ENCODE data around the gene C6orf118.

Gene C6orf118

DNA sequence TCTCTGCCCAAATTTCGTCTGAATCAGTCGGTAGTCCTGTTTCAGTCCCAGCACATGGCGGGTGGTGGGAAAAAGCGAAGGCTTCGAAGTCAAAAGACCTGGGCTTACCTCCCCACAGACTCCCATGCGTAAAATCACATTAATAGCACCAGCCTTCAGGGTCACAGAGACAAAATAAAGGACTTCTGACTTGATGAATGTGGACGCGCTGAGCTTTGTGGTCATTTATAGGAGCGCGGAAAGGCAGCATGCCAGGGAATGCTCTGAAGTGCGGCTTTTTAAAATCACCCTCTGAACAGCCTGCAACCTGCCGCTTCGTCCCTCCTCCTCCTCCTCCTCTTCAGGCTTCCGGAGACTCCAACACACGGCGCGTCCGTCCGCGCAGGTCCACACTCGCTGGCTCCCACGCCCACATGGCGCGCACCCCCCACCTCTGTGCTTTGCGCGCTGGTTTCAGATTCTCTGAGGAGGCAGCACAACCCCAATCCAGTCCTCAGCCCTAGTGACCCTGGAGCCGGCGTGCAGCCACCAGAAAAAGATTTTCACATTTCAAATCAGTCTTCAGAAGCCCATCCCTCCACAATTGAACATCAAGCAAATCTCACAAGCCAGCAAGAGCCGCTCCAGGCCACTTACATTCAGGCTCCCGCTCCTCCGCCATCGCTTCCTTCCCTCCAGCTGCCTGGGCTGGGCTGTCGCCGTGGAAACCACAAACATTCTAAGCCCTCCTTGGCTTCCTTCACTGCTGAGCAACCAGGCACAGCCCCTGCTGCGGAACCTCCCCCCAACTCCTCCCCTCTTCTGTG, at the start of gene C6orf118:
C6orf118 (minus strand) TSS at position 680 of the 806 bp plus-strand sequence; CDS start at position 661, 19 bp downstream.
- peak within 1 kb of the TSS; percentile 41 for H3K4me3 Mint-ChIP-seq
- no peaks in the 10 kb centered on the region for H3K27me3 Mint-ChIP-seq
- DNase-seq (ENCODE audit: low spot score in 2 of 2): no peak
- H3K27ac Mint-ChIP-seq (ENCODE audit: low read depth): no peak within 1 kb of the TSS
- H3K9me3 Mint-ChIP-seq: peaks cover 2% of the 10 kb centered on the region
- no peak for ATAC-seq (replicated peaks; ENCODE audit: extremely low read depth, poor library complexity, severe bottlenecking)
- H3K36me3 Mint-ChIP-seq (ENCODE audit: insufficient read depth): no peaks in the 10 kb centered on the region
- H3K4me1 Mint-ChIP-seq: peaks cover 4% of the 10 kb centered on the region

DNA sequence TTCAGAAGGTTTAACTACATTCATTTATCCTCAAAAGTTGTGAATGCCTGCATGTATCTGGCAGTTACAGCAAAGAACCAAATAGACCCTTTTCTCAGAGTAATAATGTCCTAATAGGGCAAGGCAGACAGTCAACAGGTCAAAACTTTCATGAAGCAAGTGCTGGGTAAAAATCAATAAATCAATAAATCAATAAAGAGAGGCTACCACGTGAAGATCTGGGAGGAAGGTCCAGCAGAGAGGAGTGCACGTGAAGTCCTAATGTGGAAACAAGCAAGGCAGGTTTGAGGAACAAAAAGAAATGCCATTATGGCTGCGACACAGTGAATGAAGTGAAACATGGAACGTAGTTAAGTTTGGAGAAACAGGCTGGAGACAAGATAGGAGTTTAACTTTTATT, 36.3 kb upstream of the C6orf118 start:
- DNase-seq (ENCODE audit: low spot score in 2 of 2) (no peak), ATAC-seq (replicated peaks; ENCODE audit: extremely low read depth, poor library complexity, severe bottlenecking) (no peak)
- no peak overlapping the region for H3K27ac Mint-ChIP-seq (ENCODE audit: low read depth)
- no peaks in the 10 kb centered on the region for H3K36me3 Mint-ChIP-seq (ENCODE audit: insufficient read depth)
- H3K4me3 Mint-ChIP-seq: no peak overlapping the region
- no peaks in the 10 kb centered on the region for H3K27me3 Mint-ChIP-seq
- H3K4me1 Mint-ChIP-seq: no peaks in the 10 kb centered on the region
- H3K9me3 Mint-ChIP-seq: peaks cover 23% of the 10 kb centered on the region

DNA sequence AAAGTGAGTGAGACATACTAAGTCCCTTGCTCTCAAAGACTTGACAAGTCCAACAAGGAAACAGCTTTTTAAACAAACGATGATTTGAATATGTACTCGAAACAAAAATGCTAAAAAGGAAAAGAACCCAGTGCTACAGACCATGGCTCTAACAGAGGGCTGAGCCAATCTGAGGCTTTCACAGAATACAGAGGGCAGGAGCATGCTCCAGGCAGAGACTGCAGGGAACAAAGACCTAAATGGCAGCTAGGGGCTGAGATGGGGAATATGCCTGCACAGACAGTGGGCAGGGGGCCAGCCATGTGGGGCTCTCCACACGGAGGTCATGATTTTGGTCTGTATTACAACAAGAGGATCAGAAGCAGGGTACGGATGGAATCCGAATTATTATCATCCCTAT, 31.1 kb upstream of the C6orf118 start:
- no peak overlapping the region for H3K4me3 Mint-ChIP-seq
- DNase-seq (ENCODE audit: low spot score in 2 of 2) (no peak), ATAC-seq (replicated peaks; ENCODE audit: extremely low read depth, poor library complexity, severe bottlenecking) (no peak)
- peaks cover 4% of the 10 kb centered on the region for H3K9me3 Mint-ChIP-seq
- no peak overlapping the region for H3K27ac Mint-ChIP-seq (ENCODE audit: low read depth)
- H3K4me1 Mint-ChIP-seq: no peaks in the 10 kb centered on the region
- H3K36me3 Mint-ChIP-seq (ENCODE audit: insufficient read depth): no peaks in the 10 kb centered on the region
- H3K27me3 Mint-ChIP-seq: no peaks in the 10 kb centered on the region

DNA sequence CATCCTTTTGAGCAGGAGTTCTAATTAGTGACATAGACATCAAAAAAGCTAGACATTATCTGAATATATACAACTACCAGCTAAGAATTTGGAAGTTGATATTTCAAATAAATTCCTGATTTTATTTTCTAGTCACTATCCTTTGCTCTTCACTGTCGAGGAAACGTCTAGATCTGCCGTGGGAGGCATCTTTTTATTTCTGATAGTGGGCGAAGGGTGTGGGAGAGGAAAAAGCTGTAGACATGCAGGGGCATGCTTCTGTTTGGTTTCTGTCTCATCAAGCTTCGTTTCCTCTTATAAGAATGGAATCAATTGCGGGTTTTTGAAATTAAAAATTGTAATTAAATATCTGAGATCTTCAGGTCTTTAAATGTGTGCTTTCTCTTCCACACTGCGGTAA, 16.2 kb upstream of the C6orf118 start:
- Mint-ChIP-seq H3K9me3 (peaks cover 19% of the 10 kb centered on the region), H3K27ac (ENCODE audit: low read depth) (no peak overlapping the region), H3K4me3 (no peak overlapping the region), H3K27me3 (no peaks in the 10 kb centered on the region), H3K4me1 (no peaks in the 10 kb centered on the region), H3K36me3 (ENCODE audit: insufficient read depth) (peaks cover 2% of the 10 kb centered on the region)
- DNase-seq (ENCODE audit: low spot score in 2 of 2) (no peak), ATAC-seq (replicated peaks; ENCODE audit: extremely low read depth, poor library complexity, severe bottlenecking) (no peak)

DNA sequence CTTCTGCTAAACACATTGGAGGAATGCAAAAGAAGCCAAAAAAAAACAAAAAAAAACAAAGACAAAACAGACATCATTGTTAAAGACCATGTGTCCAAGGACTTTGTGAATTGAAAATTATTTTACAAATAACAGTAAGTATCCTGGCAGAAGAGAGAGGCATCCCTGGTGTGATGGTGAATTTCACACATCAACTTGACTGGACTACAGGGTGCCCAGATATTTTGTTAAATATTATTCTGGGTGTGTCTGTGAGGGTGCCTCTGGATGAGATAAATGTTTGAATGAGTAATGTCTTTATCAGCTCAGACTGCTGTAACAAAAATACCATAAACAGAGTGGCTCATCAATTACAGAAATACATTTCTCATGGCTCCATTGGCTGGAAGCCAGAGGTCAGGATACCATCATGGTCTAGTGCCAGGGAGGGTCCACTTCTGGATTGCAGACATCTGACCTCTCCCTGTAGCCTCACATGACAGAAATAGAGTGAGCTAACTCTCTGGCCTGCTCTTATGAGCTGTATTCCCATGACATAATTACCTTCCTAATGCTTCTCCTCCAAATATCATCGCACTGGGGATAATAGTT, 12.2 kb upstream of the C6orf118 start:
- Mint-ChIP-seq H3K27ac (ENCODE audit: low read depth) (no peak overlapping the region), H3K4me1 (no peaks in the 10 kb centered on the region), H3K9me3 (peaks cover 25% of the 10 kb centered on the region), H3K36me3 (ENCODE audit: insufficient read depth) (peaks cover 2% of the 10 kb centered on the region), H3K4me3 (no peak overlapping the region), H3K27me3 (no peaks in the 10 kb centered on the region)
- ATAC-seq (replicated peaks; ENCODE audit: extremely low read depth, poor library complexity, severe bottlenecking) (no peak), DNase-seq (ENCODE audit: low spot score in 2 of 2) (no peak)

DNA sequence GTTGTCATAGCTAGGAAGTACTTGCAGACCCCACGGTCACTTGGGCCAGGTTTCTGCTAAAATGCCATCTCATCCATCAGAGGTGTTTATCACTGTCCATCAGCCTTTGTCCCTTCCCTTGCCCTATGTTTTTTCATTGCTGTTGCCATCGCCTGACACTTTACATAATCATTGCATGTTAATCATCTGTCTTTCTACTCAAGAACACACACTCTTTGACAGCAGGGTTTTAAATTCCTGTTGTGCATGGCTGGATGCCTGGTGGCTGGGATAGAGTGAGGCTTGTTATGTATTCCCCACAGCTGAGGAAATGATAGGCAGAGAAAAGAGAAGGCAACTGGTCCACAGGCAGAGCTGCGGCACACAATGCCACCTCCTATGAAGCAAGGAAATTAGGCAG, 11.7 kb upstream of the C6orf118 start:
- no peak overlapping the region for H3K27ac Mint-ChIP-seq (ENCODE audit: low read depth)
- H3K27me3 Mint-ChIP-seq: no peaks in the 10 kb centered on the region
- no peak for DNase-seq (ENCODE audit: low spot score in 2 of 2)
- no peaks in the 10 kb centered on the region for H3K4me1 Mint-ChIP-seq
- no peak overlapping the region for H3K4me3 Mint-ChIP-seq
- H3K9me3 Mint-ChIP-seq: peaks cover 25% of the 10 kb centered on the region
- H3K36me3 Mint-ChIP-seq (ENCODE audit: insufficient read depth): peaks cover 2% of the 10 kb centered on the region
- no peak for ATAC-seq (replicated peaks; ENCODE audit: extremely low read depth, poor library complexity, severe bottlenecking)

DNA sequence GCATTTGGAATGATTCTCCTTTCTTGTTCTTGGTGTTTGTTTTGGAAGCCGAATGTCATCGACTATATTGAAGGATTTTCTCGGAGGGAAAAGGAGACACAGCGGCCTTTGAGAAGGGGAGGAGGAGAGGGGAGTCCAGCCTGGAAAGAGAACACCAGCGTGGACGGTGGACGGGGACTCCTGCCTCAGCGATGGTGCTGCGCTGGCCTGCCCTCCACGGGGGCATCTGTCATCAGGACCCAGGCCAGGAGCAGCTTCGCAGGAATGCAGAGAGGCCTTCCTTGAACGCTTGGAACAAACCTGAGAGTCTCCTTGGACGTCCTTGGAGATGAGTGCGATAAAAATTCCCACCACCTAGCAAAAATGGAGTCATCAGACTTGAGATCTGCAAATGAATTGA, 8.3 kb upstream of the C6orf118 start:
- no peak for ATAC-seq (replicated peaks; ENCODE audit: extremely low read depth, poor library complexity, severe bottlenecking)
- H3K4me3 Mint-ChIP-seq: no peak overlapping the region
- no peak for DNase-seq (ENCODE audit: low spot score in 2 of 2)

DNA sequence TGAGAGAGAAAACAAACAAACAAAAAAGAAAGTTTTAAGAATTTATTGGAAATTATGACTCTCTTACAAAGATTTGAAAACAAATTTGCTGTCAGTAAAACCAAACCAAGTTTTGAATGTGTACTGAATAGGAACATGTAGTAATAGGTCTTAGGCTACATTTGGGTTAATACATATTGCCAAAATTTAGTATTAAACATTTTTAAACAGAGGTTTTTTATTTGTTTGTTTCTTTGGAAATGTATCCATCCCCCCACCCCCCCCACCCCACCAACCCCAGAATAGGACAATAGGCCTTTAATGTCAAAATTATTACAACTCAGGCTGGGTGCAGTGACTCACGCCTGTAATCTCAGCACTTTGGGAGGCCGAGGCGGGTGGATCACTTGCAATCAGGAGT, 2.5 kb downstream of the C6orf118 start:
- H3K27ac Mint-ChIP-seq (ENCODE audit: low read depth): no peak overlapping the region
- H3K27me3 Mint-ChIP-seq: no peaks in the 10 kb centered on the region
- H3K4me3 Mint-ChIP-seq: no peak overlapping the region
- H3K4me1 Mint-ChIP-seq: peaks cover 4% of the 10 kb centered on the region
- ATAC-seq (replicated peaks; ENCODE audit: extremely low read depth, poor library complexity, severe bottlenecking) (no peak), DNase-seq (ENCODE audit: low spot score in 2 of 2) (no peak)
- H3K36me3 Mint-ChIP-seq (ENCODE audit: insufficient read depth): no peaks in the 10 kb centered on the region
- no peaks in the 10 kb centered on the region for H3K9me3 Mint-ChIP-seq

More for the DNA sequence above, 8.3 kb upstream of the C6orf118 start:
- peaks cover 21% of the 10 kb centered on the region for H3K9me3 Mint-ChIP-seq
- no peak overlapping the region for H3K27ac Mint-ChIP-seq (ENCODE audit: low read depth)
- H3K4me1 Mint-ChIP-seq: no peaks in the 10 kb centered on the region
- H3K27me3 Mint-ChIP-seq: no peaks in the 10 kb centered on the region
- H3K36me3 Mint-ChIP-seq (ENCODE audit: insufficient read depth): no peaks in the 10 kb centered on the region

DNA sequence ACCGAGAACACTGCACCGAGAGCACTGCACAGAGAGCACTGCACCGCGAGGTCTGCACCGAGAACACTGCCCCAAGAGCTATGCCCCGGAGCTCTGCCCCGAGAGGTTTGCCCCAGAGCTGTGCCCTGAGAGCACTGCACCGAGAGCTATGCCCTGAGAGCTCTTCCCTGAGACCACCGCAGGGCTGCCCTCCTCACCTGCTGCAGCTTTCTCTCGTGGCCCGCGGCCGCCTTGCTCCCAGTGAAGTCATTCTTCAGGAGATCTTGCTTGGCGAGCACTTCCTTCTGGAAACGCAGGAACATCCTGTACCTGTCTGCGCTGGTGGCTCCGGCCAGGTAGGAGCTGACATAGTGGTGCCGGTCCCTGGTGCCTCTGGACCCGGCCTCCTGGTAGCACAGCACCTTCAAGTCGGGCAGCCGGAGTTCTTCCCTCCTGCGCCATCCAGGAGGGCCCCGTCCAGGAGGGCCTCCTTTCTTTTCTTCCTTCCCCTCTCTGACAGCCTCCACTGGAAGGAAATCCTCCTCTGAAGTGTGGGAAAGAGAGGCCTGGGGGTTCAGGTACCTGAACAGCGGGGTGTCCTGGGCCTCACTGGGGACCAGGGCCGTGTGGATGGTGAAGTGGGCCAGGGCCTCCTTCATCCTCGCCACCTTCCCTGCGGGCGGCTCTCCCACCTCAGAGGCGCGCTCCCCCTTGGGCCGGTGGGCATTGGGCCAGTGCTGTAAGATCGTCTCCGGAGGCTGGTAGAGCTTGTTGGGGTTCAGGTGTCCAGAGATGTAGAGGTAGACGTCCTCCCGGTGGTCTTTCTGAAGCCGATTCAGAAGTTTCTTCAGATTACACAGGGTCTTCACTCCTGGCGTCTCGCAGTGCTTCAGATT, 7.8 kb downstream of the C6orf118 start:
- Mint-ChIP-seq H3K4me1 (no peaks in the 10 kb centered on the region), H3K4me3 (no peak overlapping the region), H3K9me3 (peaks cover 1% of the 10 kb centered on the region), H3K36me3 (ENCODE audit: insufficient read depth) (no peaks in the 10 kb centered on the region), H3K27ac (ENCODE audit: low read depth) (no peak overlapping the region), H3K27me3 (no peaks in the 10 kb centered on the region)
- no peak for DNase-seq (ENCODE audit: low spot score in 2 of 2)
- ATAC-seq (replicated peaks; ENCODE audit: extremely low read depth, poor library complexity, severe bottlenecking): no peak

DNA sequence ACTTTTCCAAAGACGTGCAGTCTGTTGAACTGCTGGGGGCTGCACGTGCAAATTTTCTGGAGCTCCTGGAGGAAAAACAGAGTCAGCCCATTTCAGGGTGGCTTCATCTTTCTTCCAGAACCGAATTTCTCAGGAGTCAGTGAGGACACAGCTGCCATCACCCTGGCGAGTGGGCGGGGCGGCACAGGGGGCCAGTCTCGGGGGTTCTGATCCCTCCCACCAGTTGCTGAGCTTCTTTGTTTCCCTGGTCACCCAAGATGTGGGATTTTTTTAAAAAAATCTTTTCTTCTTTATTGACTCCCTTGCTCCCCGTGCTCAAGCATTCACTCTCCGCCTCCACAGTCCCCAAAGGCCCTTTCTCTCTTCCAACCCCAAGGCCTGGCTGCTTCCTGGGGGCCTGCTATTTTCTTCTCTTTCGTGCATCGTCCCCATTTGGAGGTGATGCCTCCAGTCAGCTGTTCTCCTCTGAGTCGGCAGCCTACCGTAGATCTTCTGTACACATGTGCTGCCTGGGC, 8.9 kb downstream of the C6orf118 start:
- Mint-ChIP-seq H3K36me3 (ENCODE audit: insufficient read depth) (no peaks in the 10 kb centered on the region), H3K27me3 (no peaks in the 10 kb centered on the region), H3K4me3 (no peak overlapping the region), H3K9me3 (peaks cover 12% of the 10 kb centered on the region), H3K27ac (ENCODE audit: low read depth) (no peak overlapping the region), H3K4me1 (no peaks in the 10 kb centered on the region)
- no peak for DNase-seq (ENCODE audit: low spot score in 2 of 2)
- no peak for ATAC-seq (replicated peaks; ENCODE audit: extremely low read depth, poor library complexity, severe bottlenecking)

DNA sequence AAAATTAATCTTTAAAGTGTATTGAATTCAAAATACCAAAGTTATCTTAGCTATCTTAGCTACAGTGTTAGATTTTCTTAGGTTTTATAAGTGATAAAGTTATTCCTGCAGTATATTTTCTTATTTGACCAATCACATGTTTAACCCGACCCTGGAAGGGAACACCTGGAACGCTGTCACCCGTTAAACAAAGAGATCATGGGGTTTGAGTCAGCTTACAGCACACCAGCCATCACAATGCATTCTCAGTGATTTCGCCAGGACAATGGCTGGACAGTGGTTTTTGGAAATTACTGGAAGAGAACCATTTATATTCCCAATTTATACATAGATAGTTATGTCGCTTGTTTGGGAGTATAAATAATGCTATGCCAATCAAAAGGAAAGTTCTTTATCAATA, 10.5 kb downstream of the C6orf118 start:
- Mint-ChIP-seq H3K36me3 (ENCODE audit: insufficient read depth) (no peaks in the 10 kb centered on the region), H3K27me3 (no peaks in the 10 kb centered on the region), H3K9me3 (peaks cover 12% of the 10 kb centered on the region), H3K4me3 (no peak overlapping the region), H3K27ac (ENCODE audit: low read depth) (no peak overlapping the region), H3K4me1 (no peaks in the 10 kb centered on the region)
- ATAC-seq (replicated peaks; ENCODE audit: extremely low read depth, poor library complexity, severe bottlenecking): no peak
- no peak for DNase-seq (ENCODE audit: low spot score in 2 of 2)

DNA sequence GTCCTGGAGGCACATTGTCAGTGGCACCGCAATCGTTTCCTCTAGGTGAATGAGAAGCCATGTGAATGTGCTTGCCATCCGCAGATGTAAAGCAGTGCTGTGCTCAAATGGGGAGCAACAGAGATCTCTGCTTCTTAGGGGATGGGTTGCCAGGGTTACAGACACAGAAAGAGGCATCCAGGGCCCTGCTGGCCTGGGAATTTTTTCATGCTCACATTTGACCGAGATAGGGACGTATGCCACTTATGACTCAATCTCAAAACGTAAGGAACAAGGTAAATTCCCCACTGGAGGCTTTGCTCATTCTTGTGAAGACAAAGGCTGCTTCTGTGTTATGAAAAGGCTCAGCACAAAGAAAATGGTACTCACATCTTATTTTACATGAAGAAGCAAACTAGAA, 11.0 kb downstream of the C6orf118 start:
- DNase-seq (ENCODE audit: low spot score in 2 of 2) (no peak), ATAC-seq (replicated peaks; ENCODE audit: extremely low read depth, poor library complexity, severe bottlenecking) (no peak)
- Mint-ChIP-seq H3K4me3 (no peak overlapping the region), H3K4me1 (no peaks in the 10 kb centered on the region), H3K27me3 (no peaks in the 10 kb centered on the region), H3K27ac (ENCODE audit: low read depth) (no peak overlapping the region), H3K36me3 (ENCODE audit: insufficient read depth) (no peaks in the 10 kb centered on the region), H3K9me3 (peaks cover 12% of the 10 kb centered on the region)
